Measurements from ENCODE around the gene AREL1.
"Not testable (repeated sequence)": the region's sequence is repeated elsewhere in the genome, so short reads cannot be mapped to it uniquely, and the experiment has no call there.

- TF ChIP-seq CTCF, POLR2AphosphoS5, POLR2A (IDR thresholded peaks at IDR 0.05): not testable (repeated sequence)
These were observed 45.6 kb upstream of the AREL1 start for GRCh38 chr14:74758505-74758904.

All from breast epithelium (tissue), 3 donors.